ENCODE measurements around the gene SRP14.
"Not testable (repeated sequence)": the region's sequence is repeated elsewhere in the genome, so short reads cannot be mapped to it uniquely, and the experiment has no call there.

SRP14 gene, protein sequence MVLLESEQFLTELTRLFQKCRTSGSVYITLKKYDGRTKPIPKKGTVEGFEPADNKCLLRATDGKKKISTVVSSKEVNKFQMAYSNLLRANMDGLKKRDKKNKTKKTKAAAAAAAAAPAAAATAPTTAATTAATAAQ

DNA sequence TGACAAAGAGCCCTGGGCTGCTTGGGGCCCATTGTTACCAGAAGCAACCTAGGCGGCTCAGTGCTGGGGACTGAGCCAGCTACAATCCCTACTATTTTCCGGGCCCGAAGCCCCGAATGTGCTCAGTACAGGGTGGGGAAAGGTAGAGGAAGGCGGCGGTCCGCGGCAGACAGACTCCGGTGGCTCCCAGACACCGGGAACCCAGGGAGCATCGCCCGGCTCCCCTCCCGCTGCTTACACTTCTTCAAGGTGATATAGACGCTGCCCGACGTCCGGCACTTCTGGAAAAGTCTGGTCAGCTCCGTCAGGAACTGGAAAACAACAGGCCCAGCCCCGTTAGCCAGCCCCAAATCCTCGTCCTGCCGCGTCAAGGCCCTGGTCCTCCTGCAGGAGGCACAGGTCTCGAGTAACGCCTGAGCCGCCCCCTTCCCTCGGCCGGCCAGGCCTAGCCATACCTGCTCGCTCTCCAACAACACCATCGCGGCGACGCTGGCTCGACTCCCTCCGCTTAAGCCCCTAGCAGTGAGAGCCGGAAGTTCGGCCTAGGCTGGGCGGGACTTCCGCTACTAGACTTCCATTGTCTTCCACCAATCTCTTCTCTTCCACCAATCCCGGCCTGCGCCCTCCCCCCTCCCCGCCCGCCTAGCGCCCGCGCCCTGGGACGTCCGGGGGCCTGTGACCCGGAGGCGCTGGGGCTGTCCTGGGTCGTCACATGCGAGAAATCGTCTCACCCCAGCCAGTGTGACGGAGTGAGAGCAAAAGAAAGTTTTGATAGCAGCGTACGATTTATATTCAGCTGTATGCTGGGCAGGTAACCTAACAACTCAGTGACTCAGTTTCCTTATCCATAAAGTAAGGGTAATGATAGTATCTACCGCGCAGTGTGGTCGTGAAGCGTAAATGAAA is at the start of gene SRP14:
TSS of gene SRP14 (minus strand) at position 544 of the 906 bp plus-strand sequence. CDS start at position 479, 65 bp downstream.
- peak; percentile 53 for DNase-seq

DNA sequence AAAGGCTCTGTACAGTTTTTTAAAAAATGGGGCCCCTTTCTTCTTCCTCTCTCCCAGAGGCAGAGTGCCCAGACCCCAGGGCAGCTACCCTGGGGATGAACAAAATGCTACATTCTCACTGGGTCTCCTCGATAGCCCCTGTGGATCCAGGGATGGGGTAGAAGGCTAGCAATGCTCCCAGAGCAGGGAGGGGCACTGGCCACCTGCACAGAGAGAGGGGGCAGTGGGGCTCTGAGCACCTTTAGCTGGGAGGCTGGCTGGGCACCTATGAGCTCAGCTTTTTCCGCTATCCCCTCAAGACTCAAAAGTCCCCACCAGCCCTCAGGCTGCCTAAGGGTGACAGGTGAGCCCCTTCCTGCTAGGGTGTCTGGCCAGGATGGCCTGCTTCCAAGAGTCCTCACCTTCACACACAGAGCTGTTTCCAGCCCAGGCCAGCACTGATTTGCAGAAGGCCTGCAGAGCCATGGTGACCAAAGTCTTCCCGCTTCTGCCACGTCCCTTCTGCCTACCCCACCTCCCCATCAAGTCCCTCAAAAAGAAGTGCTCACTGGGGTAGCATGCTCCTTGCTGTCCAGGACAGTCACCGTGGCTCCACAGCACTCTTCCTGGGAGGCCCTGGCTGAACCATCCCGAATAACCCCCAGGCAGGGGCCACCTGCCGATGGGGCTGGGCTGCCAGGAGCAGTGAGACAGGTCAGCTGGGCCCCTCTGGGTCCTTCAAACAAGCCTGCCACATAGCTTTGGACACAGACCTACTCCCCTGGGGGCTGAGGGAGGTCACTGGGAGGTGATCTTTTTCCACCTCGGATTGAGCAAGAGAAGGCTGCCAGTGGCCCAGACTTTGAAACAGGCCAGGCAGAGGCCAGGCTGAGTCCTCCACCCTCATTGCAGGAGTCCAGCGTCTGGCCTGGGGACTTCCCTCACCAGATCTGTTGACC is 49.3 kb upstream of the SRP14 start:
- no peak for DNase-seq

DNA sequence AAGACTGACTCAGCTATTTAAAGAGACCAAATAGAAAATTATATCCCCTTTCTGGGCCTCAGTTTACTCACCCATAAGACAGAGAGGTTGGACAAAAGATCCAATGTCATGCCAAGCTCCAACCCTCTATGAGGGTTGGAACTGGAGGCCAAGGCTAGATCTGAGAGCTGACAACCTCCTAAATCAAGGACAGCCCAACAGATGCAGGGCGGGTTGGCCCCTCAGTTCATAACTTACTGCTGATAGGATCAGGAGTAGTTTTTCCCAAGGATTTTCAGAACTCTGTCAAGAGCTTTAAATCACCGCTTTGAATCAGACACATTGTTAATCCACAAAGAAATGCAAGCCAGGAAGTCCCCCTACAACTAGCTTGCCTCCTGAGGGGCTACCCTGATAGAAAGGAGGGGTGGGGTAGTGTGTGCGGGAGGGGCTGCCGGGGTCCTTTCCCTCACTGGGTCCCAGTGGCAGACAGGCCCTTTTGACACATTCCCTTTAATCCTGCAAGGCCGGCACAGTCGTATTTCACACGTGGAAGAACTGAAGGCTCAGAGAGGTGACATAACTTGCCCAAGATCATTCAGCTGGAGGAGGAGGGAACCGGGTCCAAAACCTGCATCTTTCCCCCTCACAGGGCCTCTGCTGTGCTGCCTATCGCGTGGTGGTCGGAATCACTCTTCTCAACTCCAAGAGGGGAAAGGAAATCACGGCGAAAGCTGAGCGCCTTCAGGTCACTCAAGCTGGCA is 48.3 kb upstream of the SRP14 start:
- DNase-seq = no peak

DNA sequence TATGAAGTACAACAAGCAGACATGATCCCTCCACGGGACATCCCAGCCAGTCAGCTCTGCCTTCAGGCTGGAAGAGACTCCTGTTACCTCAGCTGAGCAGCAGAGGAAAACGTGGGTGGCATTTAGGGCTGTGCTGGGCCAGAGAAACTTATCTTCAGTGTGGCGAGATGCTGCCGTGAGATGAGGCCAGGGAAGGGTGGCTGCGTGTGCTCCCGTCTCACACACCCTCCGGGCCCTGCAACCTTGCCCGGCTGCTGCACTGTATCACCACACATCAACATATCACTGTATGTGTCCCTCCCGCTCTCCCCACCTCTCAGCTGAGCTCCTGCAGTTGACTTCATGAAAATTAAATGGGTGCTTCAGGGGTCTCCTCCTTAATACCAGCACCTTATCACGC is 46.3 kb upstream of the SRP14 start:
- no peak for DNase-seq

DNA sequence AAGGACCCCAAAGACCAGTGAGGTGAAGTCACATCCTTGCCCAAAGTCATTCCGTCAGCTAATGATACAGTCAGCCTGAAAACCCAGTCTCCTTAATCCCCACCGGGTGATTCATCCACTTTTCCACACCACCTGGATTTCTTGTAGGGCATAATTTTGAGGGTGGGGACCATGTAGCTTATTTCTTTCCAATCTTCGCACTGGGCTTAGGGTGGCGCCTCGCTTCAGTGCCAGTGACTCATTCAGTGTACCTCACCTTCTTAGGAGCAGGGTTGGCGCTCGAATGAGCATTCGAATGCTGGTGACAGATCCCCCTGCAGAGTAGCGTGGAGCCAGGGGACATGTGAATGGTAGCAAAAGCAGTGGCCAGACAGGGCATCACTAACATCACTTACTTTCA is 45.7 kb upstream of the SRP14 start:
- no peak for DNase-seq

DNA sequence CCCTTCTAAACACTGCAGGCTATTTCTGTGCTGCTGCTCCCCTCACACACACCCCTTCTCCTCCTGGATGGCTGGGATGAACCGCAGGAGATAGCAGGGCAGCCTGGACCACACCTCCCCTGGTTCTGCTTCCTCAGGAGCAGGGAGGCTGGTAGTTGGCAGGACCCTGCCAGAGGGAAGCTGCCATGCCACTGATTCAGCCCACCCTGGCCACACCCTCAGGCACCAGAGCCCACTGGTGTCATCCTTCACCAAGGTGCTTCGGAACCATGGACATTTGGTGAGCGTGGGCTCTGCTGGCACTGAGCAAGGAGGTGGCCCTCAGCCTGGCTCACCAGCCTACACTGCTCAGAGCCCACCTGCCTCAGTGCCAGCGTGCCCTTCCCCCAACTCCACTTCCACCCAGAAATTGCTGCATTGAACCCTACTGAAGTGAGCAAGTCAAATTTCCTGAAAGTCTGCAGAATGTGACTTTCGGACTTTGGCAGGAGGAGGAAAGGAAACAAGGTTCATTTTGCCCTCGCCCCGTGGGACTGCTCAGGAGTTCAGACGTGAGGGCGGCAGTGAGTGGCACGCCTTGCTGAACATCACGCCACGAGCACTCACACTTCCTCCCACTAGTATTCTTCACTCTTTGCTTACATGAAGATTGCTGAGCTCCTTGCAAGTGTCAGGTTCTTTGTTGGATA is 43.4 kb upstream of the SRP14 start:
- DNase-seq = no peak

DNA sequence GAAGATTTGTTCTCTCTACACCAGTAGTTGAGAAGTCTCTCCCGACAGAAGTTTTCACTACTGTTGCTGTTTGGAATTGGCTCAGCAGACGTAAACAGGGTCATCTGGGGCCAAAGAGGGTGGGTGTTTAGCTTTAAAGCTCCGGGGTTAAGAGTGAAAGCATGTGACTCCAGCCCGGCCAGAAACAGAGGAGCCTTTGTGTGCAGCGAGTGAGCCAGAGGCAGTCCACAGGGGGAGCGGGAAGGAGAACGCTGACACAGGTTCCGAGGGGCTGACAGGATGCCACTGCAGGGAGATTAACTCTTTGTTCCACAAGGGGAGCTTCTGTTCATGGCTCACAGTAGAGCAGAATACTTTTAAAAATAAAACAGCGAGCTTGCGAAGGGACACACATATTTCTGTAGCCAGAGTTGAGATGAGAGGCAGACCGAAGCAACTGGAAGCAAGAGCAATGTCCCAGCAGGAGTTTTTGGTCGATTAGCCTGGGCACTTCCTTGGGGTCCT is 42.8 kb upstream of the SRP14 start:
- DNase-seq = no peak

DNA sequence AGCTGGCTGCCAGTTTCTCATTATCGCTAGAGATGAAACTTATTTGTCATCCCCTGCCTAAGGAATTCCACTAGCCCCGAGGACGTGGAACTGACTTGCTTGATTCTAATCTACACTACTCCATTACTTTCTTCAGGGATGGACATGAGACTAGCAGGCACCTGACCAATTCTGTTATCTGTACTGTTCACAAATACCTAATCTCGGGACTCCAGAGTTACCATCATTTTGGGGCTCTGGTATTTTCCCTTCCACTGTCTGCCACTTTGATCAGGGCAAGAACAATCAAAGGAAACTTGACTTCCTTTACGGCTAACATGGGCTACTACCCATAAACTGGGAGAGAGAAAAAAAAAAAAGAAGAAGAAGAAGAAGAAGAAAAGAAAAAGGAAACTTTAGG is 41.9 kb upstream of the SRP14 start:
- no peak for DNase-seq

DNA sequence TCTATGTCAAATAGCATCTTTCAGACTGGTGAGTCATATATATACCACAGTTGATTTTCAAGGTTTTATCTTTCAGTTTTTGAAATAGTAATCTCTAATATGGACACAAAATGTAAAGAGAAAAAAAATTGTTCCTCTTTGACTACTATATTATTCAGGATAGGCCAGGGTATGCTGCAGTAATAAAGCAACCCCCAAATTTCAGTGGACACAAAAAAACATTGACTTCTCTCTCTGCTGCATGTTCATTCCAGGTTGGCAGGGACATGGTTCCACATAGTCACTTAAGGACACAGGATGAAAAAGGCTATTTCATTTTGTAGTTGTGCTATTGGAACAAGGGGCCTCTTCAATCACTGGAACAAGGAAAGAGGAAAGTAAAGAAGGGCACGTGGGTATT is 41.1 kb upstream of the SRP14 start:
- no peak for DNase-seq

DNA sequence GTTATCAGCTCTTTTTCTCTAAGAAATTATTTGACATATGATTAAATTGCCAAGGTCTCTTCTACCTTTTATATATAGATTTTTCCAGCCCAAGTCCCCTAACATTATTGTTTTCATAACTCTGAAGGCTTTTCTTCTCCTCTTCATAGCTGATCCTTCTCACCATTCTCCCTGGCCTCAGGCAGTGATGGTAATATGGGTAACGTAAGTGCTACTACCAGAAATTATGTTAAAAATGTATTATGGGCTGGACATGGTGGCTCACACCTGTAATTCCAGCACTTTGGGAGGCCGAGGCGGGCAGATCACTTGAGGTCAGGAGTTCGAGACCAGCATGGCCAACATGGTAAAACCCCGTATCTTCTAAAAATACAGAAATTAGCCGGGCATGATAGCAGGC is 40.5 kb upstream of the SRP14 start:
- DNase-seq = no peak

DNA sequence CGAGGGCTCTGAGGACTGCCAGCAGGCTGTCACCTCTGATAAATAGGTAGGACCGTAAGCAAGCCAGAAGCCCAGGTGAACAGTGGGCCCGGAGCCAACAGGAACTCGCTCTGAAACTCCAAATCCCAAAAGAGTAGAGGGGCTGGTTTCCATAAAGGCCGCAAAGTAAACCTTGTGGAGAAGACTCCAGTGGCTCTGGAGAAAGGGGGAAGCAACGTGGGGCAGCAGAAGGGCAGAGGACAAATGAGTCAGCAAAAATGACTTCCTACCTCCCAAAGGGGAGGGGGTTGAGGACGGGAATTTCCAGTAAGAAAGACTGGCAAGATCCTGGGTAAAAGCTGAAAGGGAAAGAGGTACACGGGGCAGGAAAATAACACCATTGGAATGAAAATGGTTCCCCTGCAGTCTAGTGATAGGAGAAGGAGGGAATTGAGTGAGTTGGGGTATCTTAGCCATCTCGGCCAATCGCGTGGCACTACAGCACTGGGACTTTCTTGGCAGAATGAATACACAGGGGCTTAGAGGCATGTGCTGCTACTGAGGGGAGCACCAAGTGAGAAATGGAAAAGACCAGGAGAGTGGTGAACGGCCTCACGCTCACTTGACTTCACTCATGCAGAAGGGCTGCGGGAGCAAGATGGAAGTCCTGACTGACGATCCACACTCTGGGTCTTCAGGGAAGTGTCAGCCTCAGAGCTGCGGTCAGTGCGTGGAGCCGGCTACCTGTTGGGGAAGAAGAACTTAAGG is 36.5 kb upstream of the SRP14 start:
- no peak for DNase-seq

DNA sequence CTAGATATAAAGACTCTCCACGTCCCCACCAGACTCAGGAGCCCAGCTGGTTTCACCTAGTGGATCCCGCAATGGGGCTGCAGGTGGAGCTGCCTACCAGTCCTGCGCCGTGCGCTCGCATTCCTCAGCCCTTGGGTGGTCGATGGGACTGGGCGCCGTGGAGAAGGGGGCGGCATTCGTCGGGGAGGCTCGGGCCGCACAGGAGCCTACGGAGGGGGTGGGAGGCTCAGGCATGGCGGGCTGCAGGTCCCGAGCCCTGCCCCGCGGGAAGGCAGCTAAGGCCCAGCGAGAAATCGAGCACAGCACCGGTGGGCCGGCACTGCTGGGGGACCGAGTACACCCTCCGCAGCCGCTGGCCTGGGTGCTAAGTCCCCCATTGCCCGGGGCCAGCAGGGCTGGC is 35.7 kb upstream of the SRP14 start:
- DNase-seq = not testable (repeated sequence)

DNA sequence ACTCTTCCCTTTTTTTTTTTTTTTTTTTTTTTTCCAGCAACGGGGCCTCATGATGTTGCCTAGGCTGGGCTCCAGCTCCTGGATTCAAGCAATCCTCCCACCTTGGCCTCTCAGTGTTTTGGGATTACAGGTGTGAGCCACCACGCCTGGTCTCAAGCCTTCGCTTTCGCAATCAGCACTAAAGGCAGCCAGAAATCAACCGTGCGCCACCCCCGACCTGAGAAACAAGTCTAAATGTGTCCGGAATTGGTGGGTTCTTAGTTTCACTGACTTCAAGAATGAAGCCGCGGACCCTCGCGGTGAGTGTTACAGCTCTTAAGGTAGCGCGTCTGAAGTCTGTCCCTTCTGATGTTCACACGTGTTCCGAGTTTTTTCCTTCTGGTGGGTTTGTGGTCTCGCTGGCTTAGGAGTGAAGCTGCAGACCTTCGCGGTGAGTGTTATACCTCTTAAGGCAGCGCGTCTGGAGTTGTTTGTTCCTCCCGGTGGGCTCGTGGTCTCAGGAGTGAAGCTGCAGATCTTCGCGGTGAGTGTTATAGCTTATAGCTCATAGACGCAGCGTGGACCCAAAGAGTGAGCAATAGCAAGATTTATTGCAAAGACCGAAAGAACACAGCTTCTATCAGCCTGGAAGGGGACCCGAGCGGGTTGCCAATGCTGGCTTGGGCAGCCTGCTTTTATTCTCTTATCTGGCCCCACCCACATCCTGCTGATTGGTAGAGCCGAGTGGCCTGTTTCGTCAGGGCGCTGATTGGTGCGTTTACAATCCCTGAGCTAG is 34.9 kb upstream of the SRP14 start:
- not testable (repeated sequence) for DNase-seq

DNA sequence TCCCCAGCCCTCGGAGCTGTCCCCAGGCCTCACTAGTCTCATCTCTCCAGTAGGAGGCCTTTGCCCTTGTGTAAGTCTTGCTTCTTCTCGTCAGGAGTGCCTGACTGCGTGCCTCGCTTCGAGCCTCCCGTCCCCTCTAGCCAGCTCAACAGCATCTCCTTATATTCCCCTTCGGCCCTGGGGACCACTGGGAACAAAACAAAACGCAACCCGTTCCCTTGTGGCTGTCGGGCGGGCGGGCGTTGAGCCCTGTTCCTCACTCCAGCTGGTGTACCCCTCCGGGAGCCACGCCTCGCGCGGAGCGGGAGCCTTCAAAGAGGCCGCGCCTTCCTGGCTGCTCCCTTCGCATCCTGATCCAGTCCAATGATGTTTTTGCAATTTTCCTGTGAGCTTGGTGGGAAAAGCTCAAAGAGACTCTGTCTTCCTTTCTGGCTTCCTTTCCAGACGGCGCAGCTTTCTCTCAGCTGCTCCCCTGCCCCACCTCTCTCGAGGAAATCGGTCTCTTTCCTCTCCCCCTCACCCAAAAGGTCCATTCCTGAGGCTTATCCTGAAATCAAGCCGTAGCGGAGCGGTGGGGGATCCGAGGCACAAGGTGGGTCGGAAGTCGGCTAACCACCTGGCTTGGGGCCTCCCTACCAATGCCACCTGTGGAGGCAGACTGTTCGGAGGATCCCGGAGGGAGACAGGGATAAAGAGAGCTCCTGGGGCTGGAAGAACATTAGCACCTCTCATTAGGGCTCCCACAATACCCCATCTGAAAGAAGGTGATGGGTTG is 33.4 kb upstream of the SRP14 start:
- DNase-seq = no peak

DNA sequence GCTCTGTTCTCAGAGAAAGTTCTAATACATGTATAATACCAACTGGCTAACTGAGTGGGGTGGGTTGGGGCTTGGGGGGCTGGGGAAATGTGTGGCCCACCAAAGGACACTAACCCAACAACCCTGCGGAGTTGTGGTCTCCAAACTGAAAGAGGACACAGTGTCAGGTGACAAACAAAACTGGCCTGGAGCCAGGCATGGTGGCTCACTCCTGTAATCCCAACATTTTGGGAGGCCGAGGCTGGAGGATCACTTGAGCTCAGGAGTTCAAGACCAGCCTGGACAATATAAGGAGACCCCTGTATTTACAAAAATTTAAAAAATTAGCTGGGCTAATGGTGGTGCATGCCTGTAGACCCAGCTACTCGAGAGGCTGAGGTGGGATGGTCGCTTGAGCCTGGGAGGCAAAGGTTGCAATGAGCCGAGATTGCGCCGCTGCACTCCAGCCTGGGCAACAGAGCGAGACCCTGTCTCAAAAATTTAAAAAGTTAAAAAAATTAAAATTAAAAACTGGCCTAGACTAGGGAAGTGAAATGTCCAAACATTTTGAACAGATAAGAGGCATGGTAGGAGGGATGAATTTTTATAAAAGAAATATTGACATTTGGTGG is 31.7 kb upstream of the SRP14 start:
- no peak for DNase-seq

DNA sequence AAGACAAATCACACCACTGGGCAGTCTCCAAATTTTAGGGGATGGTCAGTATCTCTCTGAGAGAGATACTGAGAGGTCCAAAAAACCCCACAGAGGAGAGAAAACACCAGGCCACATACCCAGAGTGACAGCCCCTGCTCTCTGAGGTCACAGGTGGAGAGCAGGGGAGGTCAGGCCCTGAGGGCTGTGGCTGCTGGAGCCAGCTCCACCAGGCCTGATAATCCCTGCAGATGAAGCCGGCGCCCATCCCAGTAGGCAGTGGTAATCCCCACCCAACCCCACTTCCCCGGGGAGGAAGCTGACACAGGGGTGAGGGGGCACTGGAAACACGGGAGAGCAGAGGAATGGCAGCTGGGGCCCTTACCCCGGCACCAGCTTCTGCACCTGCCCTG is 31.2 kb upstream of the SRP14 start:
- DNase-seq = no peak

DNA sequence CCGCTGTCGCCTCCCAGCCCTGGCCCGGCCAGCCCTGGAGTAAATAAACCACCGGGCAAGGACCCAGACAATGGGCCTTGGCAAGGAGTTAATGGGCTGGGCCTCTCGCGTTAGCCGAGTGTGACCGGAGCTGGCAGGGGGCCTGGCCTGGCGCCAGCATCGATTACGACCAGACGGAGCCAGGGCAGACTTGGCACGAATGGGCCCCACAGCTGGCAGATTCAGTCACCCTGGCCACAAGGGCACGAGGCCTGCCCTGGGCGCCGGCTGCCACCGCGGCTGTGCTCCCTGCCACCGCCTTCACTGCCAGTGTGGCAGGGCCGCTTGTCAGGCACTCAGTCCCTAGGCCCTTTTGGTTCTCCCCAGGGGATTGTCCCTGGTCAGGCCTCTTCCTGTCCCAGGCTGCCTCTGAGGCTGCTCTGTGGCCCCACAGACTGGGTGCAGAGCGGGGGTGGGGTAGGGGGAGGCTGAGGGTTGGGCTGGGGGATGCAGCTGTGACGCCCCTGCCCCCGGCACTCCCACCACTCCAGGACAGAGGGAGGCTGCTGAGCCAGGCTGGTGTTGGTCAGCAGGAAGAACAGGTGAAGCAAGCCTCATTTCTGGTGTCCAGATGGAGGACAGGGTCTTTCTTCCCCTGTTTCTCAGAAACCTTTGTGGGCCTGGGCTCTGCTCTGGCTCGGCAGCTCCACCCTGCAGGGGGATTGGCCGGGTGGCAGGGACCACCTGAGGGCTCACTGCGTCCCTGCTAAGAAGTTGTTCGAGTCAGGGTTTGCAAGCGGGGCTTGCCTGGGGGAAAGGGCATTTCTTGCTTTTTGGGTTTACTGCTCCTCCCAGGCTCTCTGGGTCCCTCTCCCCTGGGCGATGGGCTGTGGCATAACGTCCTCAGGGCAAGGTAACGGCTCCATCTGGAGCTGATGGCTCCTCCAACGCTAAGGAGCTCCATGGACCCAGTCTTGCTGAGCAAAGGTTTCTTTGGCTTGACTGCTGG is 30.5 kb upstream of the SRP14 start:
- peak; percentile 42 for DNase-seq

Measured in NCI-H187 treated with DMSO at 0.1 percent for 48 hours (cell line).